Measurements from ENCODE around the gene CIITA. TPM values are rescaled to one million over a fixed set of nuclear protein-coding genes. Genes with fewer than 3 reads are reported as not detected.
"Not testable (repeated sequence)": the region's sequence is repeated elsewhere in the genome, so short reads cannot be mapped to it uniquely, and the experiment has no call there.

Gene CIITA
- not detected in 2 replicates for total RNA-seq (2014; rRNA removed; shearing (Covaris generic))
- not detected in 2 replicates for polyA plus RNA-seq (2014; cell fraction: nucleus; rRNA removed)

GRCh38 chr16:10876799-10877341 lies at the start of gene CIITA:
Gene CIITA, plus strand, starts transcription at chr16:10877202. Its CDS starts 129 bp downstream, at chr16:10877331.
- DNase-seq (ENCODE audit: extremely low read depth, low read depth) = no peak

DNA sequence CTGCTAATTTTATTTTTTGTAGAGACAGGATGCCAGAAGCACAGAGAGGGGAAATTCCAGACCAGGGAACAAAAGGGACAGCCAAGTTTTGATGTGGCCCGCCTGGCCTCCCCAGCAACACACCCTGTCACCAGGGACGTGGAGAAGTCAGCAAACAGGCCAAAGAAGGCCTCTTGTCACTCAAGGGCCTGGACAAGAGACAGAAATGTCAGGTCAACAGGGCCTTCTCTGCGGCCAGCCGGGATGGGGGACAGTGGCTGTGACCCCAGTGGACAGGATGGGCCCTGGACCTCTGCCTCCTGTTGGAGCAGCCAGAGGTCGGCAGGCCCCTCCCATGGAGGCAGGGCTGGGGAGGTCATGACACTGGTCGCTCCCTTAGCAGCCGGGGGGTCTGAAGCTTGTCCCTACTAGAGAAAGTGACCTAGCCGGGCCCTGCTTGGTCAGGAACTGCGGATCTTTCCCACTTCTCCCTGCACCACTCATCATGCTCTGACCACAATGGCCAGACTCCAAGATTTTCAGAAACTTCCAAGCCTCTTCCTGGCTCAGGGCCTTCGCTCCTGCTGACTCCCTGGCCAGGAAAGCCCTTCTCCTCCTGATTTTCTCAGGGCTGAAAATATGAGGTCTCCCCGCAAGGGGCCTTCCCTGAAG lies 49.2 kb upstream of the CIITA start:
- no peak for DNase-seq (ENCODE audit: extremely low read depth, low read depth)

DNA sequence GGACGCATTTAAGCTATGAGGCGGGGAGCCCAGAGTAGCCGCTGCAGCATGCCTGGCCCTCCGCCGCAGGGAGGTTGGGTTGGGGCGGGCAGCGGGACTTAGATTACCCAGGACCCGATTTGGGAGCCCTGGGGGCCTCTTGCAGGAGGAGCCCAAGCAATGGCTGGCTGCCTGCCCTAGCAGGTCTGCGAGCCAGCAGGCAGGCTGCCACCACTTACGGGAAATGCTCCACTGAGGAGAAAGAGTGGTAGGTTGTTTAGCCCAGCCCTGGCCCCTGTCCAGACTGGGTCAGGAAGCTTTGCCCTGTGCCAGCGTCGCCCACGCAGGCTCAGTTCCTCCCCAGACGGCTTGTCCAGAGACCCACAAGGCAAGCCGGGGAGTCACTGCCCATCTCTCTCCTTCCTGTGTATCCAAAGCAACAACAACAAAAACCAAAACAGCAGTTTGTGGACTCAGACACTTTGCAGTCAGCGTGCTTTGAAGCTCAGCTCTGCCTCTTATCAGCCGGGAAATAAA lies 48.1 kb upstream of the CIITA start:
- no peak for DNase-seq (ENCODE audit: extremely low read depth, low read depth)

DNA sequence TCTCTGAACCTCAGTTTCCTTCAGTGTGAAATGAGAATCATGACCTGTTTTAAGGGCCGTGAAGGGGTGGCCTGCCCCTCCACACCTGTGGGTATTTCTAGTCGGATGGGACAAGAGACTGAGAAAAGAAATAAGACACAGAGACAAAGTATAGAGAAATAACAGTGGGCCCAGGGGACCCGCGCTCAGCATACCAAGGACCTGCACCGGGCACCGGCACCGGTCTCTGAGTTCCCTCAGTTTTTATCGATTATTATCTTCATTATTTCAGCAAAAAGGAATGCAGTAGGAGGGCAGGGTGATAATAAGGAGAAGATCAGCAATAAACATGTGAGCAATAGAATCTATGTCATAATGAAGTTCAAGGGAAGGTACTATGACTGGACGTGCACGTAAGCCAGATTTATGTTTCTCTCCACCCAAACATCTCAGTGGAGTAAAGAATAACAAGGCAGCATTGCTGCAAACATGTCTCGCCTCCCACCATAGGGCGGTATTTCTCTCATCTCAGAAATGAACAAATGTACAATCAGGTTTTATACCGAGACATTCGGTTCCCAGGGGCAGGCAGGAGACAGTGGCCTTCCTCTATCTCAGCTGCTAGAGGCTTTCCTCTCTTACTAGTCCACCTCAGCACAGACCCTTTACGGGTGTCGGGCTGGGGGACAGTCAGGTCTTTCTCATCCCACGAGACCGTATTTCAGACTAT lies 47.5 kb upstream of the CIITA start:
- not testable (repeated sequence) for DNase-seq (ENCODE audit: extremely low read depth, low read depth)

DNA sequence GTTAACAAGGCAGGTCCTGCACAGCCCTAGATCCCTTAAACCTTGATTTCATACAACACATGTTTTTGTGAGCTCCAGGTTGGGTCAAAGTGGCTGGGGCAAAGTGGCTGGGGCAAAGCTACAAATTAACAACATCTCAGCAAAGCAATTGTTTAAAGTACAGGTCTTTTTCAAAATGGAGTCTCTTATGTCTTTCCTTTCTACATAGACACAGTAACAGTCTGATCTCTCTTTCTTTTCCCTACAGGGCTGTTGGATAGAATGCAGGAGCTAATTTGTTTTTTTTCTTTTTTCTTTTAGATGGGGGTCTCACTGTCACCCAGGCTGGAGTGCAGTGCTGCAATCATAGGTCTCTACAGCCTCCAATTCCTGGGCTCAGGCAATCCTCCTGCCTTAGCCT lies 46.8 kb upstream of the CIITA start:
- DNase-seq (ENCODE audit: extremely low read depth, low read depth) = not testable (repeated sequence)

GRCh38 chr16:10831894-10832886 lies 44.8 kb upstream of the CIITA start:
- no peak for DNase-seq (ENCODE audit: extremely low read depth, low read depth)

DNA sequence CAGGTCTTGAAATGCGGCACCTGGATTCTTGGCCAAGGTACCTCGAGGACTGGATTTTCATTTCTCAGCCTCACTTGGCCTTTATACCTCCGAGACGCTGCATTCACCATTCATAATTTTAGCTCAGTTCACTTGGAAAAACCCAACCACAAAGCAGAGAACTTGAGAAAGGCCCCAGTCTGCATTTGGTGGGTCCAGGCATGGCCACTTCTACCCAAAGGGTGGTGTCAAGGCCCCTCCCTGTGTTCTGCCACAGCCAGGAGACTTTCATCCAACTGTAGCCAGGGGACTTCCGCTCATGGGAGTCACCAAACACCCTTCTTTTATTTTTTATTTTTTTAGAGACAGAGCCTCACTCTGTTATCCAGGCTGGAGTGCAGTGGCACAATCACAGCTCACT lies 43.7 kb upstream of the CIITA start:
- DNase-seq (ENCODE audit: extremely low read depth, low read depth) = no peak

DNA sequence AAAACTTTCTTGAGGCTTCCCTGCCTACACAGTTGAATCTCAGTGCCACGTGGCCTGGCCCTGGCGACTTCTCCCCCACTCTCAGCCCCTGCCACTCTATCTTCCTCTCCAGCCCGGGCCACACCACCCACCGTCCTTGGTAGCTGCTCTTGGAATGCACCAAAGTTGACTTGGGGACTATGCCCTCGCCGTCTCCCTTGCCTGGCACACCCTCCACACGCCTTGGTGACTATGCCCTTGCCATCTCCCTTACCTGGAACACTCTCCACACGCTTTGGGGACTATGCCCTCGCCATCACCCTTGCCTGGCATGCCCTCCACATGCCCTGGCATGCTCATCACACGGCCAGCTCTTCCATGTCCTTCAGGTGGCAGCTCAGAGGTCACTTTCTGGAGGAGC lies 42.9 kb upstream of the CIITA start:
- DNase-seq (ENCODE audit: extremely low read depth, low read depth) = no peak

GRCh38 chr16:10834766-10835165 lies 42.2 kb upstream of the CIITA start:
- DNase-seq (ENCODE audit: extremely low read depth, low read depth) = no peak

DNA sequence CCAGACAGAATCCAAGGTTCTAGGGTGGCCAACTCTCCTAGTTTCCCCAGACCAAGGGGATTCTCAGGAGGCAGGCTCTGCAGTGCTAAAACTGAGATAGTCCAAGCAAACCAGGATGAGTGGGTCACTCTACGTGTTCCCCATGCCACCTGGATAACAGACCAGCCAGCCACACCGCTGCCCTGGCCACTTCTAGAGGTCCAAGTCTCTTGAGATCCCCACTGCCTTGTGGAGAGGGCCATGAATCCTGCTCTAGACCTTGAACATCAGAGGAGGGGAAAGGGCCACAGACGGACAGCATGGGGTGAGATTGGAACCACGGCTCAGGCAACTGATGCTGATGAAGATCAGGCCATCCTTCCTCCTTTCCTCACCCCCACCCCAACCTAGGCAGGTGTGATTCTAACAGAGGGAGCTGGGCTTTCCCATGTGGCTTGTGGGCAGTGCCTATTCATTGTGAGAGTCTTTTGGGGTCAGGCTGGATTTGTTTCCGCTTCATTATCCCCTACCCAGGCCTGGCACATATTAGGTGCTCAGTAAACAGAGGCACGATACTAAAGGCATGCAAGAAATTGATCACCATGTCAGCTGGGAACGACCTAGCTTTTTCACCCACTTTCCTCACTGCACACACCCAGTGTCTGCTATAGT lies 41.6 kb upstream of the CIITA start:
- DNase-seq (ENCODE audit: extremely low read depth, low read depth) = no peak

DNA sequence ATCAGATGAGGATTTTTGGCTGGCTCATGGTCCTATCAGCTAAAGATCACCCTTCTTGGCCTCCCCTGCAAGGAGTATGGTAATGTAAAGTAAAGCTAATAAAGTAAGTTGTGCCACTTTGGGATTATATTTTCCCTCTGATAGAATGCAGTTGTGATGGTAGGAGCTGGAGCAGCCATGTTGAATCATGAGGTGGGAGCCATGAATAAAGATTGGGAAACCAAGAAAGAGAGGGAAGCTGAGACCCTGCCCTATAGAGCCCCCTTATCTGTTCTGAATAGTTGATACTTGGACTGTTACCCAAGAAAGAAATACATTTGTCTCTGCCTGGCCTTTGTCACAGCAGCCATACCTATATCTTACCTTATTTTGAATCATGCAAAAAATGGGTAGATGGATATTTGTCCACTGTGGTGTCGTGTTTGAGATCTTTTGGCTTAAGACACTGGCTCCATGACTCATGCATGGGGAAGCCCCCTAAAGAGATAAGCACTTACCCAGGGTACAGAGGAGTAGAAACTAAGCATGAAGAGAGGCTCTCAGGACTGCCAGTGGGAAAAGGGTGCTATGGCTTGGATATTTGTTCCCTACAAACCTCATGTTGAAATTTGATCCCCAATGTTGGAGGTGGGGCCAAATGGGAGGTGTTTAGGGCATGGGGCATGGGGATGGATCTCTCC lies 40.7 kb upstream of the CIITA start:
- DNase-seq (ENCODE audit: extremely low read depth, low read depth) = no peak

- no peak for DNase-seq (ENCODE audit: extremely low read depth, low read depth)
Measured at GRCh38 chr16:10838621-10839278, 38.3 kb upstream of the CIITA start.

- DNase-seq (ENCODE audit: extremely low read depth, low read depth) = no peak
Measured at GRCh38 chr16:10839279-10839666, 37.7 kb upstream of the CIITA start.

DNA sequence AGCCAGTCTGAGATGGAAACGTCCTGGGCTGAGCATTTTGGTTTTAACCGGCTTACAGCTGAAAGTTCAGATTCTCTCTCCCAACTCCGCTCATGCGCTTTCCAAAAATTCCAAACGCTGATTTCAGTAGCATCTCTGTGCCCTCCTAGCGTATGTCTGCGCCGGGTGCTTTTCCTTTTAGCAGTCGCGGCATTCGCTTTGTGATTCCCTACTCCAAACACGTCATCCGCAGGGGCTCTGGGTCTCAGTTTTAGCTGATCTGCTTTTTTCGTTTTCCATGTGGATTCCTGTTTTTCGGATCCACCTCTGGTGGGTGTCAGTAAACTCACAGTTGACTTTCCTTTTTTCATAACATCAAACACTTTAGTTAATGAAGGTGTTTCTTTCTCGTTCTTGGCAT lies 36.3 kb upstream of the CIITA start:
- no peak for DNase-seq (ENCODE audit: extremely low read depth, low read depth)

DNA sequence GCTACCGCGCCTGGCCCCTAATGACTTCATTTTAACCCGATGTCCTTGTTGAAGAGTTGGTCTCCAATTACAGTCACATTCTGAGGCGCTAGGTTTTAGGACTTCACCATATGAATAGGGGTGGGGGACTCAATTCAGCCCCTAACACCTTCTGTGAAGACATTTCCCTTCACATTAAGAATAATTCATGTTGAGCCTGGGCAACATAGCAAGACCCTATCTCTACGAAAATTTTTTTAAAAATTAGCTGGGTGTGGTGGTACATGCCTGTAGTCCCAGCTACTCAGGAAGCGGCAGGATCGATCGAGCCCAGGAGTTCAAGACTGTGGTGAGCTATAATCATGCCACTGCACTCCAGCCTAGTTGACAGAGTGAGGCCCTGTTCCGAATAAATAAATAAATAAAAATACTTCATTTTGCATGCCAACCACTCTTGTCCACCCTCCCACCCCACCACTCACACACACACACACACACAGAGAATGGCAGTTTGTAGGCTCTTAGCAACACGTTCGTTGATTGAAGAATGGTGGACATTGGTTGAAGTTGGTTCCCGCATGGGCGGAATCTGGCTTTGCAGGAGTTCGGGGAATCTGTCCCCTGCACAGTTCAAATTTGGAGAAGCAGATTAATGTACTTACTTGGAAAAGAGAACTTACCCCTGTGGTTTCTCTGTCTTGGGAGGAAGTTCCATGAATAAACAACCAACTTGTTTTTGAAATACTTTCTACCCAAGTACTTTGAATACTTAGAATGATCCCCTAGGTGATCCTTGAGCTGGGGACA lies 30.6 kb upstream of the CIITA start:
- no peak for DNase-seq (ENCODE audit: extremely low read depth, low read depth)

DNA sequence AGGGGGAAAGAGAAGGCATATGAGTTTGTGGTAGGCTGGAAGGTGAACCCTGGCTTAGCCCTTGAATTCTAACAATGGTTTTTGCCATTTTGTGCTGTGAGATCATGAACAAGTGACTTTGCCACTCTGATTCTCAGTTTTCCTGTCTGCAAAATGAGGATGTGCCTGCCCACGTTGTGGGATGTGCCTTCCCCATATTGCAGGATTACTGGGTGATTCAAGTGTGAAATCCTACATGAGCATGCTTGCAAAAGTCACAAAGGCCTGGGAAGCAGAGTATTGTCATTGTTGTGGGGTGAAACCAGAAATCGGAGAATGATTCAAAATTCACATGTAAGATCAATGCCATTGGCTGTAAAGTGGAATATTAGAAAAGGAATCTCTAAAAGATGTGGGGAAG lies 29.8 kb upstream of the CIITA start:
- no peak for DNase-seq (ENCODE audit: extremely low read depth, low read depth)

DNA sequence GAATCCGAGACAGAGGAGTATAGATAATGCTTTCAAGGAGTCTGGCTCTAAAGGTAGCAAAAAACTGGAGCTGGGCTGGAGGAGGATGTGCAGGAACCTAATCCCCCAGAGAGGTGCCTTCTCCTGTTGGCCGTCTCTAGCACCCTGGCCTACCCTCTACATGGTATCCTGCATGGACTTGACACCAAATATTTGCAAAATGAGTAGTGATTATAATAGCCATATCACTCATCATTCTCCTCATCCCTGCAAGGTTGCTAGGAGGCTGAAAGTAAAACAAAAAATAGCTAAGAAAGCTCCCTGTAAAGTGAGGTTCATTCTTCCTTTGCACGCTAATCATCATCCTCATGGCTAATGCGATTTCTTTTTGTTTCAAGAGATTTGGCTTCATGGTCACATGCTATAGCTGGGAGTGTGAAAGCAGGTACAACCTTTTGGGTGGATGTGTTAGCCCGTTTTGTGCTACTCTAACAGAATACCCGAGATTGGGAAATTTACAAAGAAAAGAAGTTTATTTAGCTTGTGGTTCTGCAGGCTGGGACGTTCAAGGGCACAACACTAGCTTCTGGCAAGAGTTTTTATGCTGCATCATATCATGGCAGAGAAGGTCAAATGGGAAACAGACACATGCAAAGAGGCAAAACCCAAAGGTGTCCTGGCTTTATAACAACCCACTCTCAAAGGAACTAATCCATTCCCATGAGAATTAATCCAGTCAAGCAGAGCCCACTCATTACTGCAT lies 27.1 kb upstream of the CIITA start:
- no peak for DNase-seq (ENCODE audit: extremely low read depth, low read depth)

DNA sequence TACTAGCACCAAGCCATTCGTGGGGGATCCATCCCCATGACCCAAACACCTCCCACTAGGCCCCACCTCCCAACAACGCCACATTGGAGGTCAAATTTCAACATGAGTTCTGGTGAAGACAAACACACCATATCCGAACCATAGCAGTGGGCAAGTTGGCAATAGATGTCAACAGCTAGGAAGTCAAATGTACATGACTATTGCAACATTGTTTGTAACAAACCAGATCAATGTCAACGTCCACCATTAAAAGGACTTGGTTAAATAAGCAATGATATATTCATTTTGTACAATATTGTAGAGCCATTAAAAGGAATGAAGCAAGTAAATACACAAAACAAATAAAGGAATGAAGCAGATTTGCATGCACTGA lies 26.5 kb upstream of the CIITA start:
- DNase-seq (ENCODE audit: extremely low read depth, low read depth) = no peak
